ENCODE data around the gene NUDT2. TPM values are rescaled to one million over a fixed set of nuclear protein-coding genes. Genes with fewer than 3 reads are reported as not detected.

The NUDT2 gene
- total RNA-seq, 4 donors from 2014 or later = 3.0 to 8.7 (median 4.8) TPM

- Histone ChIP-seq H3K4me1 (peaks cover 13 to 18% of the 10 kb centered on the region in 2 donors), H3K36me3 (no peaks in the 10 kb centered on the region), H3K27me3 (no peaks in the 10 kb centered on the region), H3K4me3 (replicated peaks in 1 of 3) (no peak overlapping the region), H3K27ac (no peak overlapping the region), H3K9me3 (no peaks in the 10 kb centered on the region)
- TF ChIP-seq POLR2A (IDR thresholded peaks at IDR 0.05) (no peak), CTCF (IDR thresholded peaks at IDR 0.05) (no peak)
- 77 to 81% methylated on average over 7 of the region's 7 CpGs for WGBS, 2 donors
- intact Hi-C loops (cut with DNase I) = no loop called here
- no peak for DNase-seq
Measured at GRCh38 chr9:34384368-34385165, 55.2 kb downstream of the NUDT2 start.

DNA sequence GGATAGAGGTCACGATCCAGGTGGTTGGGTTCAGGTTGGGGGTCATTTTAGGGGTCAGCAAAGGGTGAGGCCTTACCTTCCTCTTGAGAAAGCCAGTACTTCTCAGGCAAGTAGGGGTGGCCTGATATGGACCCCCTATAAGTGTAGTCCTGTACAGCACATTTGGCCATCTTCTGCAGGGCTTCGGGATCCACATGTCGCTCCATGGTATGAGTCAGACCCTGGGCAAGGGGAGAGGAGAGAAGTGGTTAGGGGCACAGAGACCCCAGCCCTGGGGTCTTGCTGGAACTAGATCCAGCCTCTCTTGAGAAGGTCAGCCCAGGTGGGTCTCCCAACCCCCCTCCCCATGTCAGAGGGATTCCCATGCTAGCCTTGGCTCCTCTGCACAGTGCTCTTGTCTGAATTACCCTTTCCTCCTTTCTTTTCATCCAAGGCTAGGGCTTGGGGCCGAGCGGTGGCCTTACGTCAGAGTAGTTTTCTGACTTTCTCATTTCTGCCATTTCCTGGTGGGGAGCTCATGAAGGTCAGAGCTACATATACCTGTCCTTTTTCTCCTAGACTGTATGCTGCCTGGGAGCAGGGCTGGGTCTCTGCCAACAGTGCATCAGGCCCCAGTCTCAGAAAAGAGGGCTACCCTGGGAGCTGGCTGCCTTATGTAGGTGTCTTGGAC, 56.3 kb downstream of the NUDT2 start:
- no peaks in the 10 kb centered on the region for H3K9me3 ChIP-seq
- 96 to 98% methylated on average over 6 of the region's 6 CpGs for WGBS, 2 donors
- DNase-seq = no peak
- no peaks in the 10 kb centered on the region for H3K36me3 ChIP-seq
- no peak overlapping the region for H3K27ac ChIP-seq
- TF ChIP-seq CTCF (IDR thresholded peaks at IDR 0.05) (no peak), POLR2A (IDR thresholded peaks at IDR 0.05) (no peak)
- H3K4me3 ChIP-seq (replicated peaks in 1 of 3) = no peak overlapping the region
- peaks cover 7% of the 10 kb centered on the region in 2 donors for H3K4me1 ChIP-seq
- intact Hi-C loops (cut with DNase I) = no loop called here
- no peaks in the 10 kb centered on the region for H3K27me3 ChIP-seq

DNA sequence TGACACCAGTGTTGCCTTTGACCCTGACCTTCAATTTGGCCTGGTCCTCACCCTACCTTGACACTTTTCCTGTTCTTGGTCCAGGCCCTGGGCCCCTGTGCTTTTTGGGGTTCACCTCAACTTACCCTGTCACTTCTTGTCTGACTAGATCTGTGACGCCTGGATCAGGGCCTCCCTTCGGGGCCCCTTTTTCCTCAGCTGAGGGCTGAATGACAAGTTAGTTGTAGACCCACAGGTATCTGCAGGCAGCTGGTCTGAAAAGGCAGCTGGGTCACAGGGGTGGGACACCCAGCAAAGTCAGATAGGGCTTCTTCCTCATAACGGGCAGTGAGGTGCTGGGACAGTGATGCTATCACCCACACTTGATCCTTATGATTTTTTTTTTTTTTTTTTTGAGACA, 57.3 kb downstream of the NUDT2 start:
- WGBS, 2 donors = 89 to 96% methylated on average over 3 of the region's 3 CpGs
- no peaks in the 10 kb centered on the region for H3K27me3 ChIP-seq
- no peak for DNase-seq

GRCh38 chr9:34387239-34387638, 57.9 kb downstream of the NUDT2 start:
- no peak for DNase-seq
- H3K9me3 ChIP-seq = no peaks in the 10 kb centered on the region
- no peak overlapping the region for H3K4me3 ChIP-seq (replicated peaks in 1 of 3)
- H3K4me1 ChIP-seq = peaks cover 0 to 6% of the 10 kb centered on the region in 2 donors
- WGBS, 2 donors = 90 to 95% methylated on average over 4 of the region's 4 CpGs
- TF ChIP-seq CTCF (IDR thresholded peaks at IDR 0.05) (no peak), POLR2A (IDR thresholded peaks at IDR 0.05) (no peak)
- H3K36me3 ChIP-seq = no peaks in the 10 kb centered on the region
- intact Hi-C loops (cut with DNase I) = no loop called here
- H3K27ac ChIP-seq = no peak overlapping the region
- H3K27me3 ChIP-seq = no peaks in the 10 kb centered on the region

More for the DNA sequence above, 57.3 kb downstream of the NUDT2 start:
- TF ChIP-seq POLR2A (IDR thresholded peaks at IDR 0.05) (no peak), CTCF (IDR thresholded peaks at IDR 0.05) (no peak)
- no peak overlapping the region for H3K4me3 ChIP-seq (replicated peaks in 1 of 3)
- no peaks in the 10 kb centered on the region for H3K9me3 ChIP-seq
- no peak overlapping the region for H3K27ac ChIP-seq
- peaks cover 0 to 6% of the 10 kb centered on the region in 2 donors for H3K4me1 ChIP-seq
- no peaks in the 10 kb centered on the region for H3K36me3 ChIP-seq
- intact Hi-C loops (cut with DNase I) = no loop called here

DNA sequence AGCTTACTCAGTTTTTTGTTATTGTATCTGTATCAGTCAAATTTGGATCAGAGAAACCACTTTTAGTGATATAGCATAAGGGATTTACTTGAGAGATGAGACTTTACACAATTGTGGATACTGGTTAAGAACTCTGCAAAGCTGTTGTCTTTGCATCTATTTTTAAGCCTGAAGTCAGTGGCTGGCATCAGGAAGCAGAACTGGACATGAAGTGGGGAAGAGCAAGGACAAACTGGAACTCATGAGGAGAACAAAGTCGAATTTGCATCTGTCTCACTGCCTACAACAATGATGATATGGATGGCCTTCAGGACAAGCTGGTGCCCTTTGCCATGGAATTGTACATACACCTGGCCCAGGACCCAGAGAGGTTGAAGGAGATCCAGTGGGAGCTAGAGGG, 63.1 kb downstream of the NUDT2 start:
- Histone ChIP-seq H3K4me3 (replicated peaks in 1 of 3) (no peak overlapping the region), H3K9me3 (no peaks in the 10 kb centered on the region), H3K27ac (no peak overlapping the region), H3K36me3 (peaks cover 0 to 3% of the 10 kb centered on the region in 2 donors), H3K27me3 (no peaks in the 10 kb centered on the region), H3K4me1 (peaks cover 0 to 6% of the 10 kb centered on the region in 2 donors)
- intact Hi-C loops (cut with DNase I) = no loop called here
- no peak for TF ChIP-seq CTCF (IDR thresholded peaks at IDR 0.05)
- TF ChIP-seq POLR2A (IDR thresholded peaks at IDR 0.05) = no peak
- 42 to 65% methylated on average over 1 of the region's 1 CpG for WGBS, 2 donors
- no peak for DNase-seq

Measured in thyroid gland (tissue), 4 donors.